Activated CD8-positive, alpha-beta T cell treated with anti-CD3 and anti-CD28 coated beads for 36 hours (primary cell): ENCODE results near the gene ALKBH5. TPM values are rescaled to one million over a fixed set of nuclear protein-coding genes. Genes with fewer than 3 reads are reported as not detected.
"Not testable (repeated sequence)": the region's sequence is repeated elsewhere in the genome, so short reads cannot be mapped to it uniquely, and the experiment has no call there.

Experiments
- ATAC-seq: fragments of 200-7000 bp; cut with Tn5 transposase; one replicate; pipeline ENCODE4 v1.10.0; 2021; ENCODE audit warnings: mild to moderate bottlenecking, moderate library complexity
- CTCF ChIA-PET: fragments of 350-600 bp; sonication (Branson Sonifier 250); formaldehyde crosslinking; loops from one replicate; lab custom pipeline; 2021; ENCODE audit warnings: antibody characterized with exemption; lab: Charles Lee
- POLR2A ChIA-PET: fragments of 350-600 bp; sonication (Branson Sonifier 250); formaldehyde crosslinking; loops from one replicate; lab custom pipeline; 2021; ENCODE audit warnings: antibody characterized with exemption; lab: Charles Lee
- DNase-seq: peaks from one replicate; pipeline ENCODE4 v3.0.0-alpha.2; 2020
- H3K27ac Mint-ChIP-seq: one replicate; pipeline ENCODE4 v1.8.0; 2021; ENCODE audit warnings: mild to moderate bottlenecking, mixed read lengths
- H3K27me3 Mint-ChIP-seq: one replicate; pipeline ENCODE4 v1.8.0; 2021; ENCODE audit warnings: mixed read lengths
- H3K36me3 Mint-ChIP-seq: one replicate; pipeline ENCODE4 v1.8.0; 2021; ENCODE audit warnings: low read depth, mixed read lengths
- H3K4me1 Mint-ChIP-seq: one replicate; pipeline ENCODE4 v1.8.0; 2021; ENCODE audit warnings: low read depth, mixed read lengths
- H3K4me3 Mint-ChIP-seq: one replicate; pipeline ENCODE4 v1.8.0; 2021; ENCODE audit warnings: mild to moderate bottlenecking, moderate library complexity, mixed read lengths
- H3K9me3 Mint-ChIP-seq: one replicate; pipeline ENCODE4 v1.8.0; 2021; ENCODE audit warnings: mixed read lengths
- intact Hi-C: fragments of 100-400 bp; cut with micrococcal nuclease; formaldehyde crosslinking; loops from one replicate; pipeline ENCODE4 v1.10.0; 2022
- total RNA-seq, 2 experiments: library from RNA; stranded (reverse); gene quantifications; one replicate each; pipeline ENCODE4 v1.2.3, GENCODE V29; 2021
- TF ChIP-seq, protein P1 (sequence below): fragments of 200-600 bp; IDR thresholded peaks from one replicate; pipeline ENCODE4 v1.8.0; 2022; ENCODE audit warnings: antibody characterized with exemption, mild to moderate bottlenecking

The ALKBH5 gene
- total RNA-seq, 2 experiments from 2014 or later: 213 to 217 TPM

GRCh38 chr17:18205861-18206260 is 22.2 kb downstream of the ALKBH5 start:
- H3K4me3 Mint-ChIP-seq: no peak overlapping the region
- TF ChIP-seq, protein P1, sequence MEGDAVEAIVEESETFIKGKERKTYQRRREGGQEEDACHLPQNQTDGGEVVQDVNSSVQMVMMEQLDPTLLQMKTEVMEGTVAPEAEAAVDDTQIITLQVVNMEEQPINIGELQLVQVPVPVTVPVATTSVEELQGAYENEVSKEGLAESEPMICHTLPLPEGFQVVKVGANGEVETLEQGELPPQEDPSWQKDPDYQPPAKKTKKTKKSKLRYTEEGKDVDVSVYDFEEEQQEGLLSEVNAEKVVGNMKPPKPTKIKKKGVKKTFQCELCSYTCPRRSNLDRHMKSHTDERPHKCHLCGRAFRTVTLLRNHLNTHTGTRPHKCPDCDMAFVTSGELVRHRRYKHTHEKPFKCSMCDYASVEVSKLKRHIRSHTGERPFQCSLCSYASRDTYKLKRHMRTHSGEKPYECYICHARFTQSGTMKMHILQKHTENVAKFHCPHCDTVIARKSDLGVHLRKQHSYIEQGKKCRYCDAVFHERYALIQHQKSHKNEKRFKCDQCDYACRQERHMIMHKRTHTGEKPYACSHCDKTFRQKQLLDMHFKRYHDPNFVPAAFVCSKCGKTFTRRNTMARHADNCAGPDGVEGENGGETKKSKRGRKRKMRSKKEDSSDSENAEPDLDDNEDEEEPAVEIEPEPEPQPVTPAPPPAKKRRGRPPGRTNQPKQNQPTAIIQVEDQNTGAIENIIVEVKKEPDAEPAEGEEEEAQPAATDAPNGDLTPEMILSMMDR: no peak
- peaks cover under 1% of the 10 kb centered on the region for H3K4me1 Mint-ChIP-seq
- ATAC-seq: no peak
- no peak for DNase-seq
- H3K27me3 Mint-ChIP-seq: no peaks in the 10 kb centered on the region
- peaks cover 40% of the 10 kb centered on the region for H3K36me3 Mint-ChIP-seq
- H3K9me3 Mint-ChIP-seq: no peaks in the 10 kb centered on the region
- intact Hi-C loops: no loop called here
- ChIA-PET CTCF (interaction anchor here (1.0 to 2.8 kb wide), 4 partner anchors 10 to 65 kb away, joined by 3 to 12 read pairs (median 4); partner anchors contain the start of gene ALKBH5), POLR2A (interaction anchor here (1.4 kb wide), 2 partner anchors 9 kb away, joined by 3 read pairs; no protein-coding TSS in a partner anchor)
- H3K27ac Mint-ChIP-seq: peak overlapping the region; percentile 39

DNA sequence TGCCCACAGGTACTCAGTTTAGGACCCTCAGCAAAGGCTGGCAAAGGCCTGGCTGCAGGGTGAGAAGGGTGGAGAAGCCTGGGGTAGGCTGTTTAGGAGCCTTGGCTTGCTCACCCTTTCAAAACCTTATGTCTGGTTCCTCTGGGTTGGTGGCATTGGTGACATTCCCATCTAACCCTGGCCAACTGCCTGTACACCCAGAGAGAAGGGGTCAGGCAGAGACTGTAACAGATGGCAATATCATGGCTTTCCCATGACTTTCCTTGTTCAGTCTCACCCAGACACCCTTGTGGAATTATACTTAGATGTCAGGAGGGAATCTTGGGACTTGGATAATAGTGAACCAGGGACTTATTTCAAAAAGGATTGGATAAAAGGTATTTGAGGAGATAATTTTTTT is 23.3 kb downstream of the ALKBH5 start:
- ATAC-seq (no peak), DNase-seq (no peak)
- ChIA-PET CTCF (interaction anchor here (1.0 to 2.2 kb wide), 2 partner anchors 23 to 66 kb away, joined by 3 to 6 read pairs; partner anchors contain the start of gene ALKBH5), POLR2A (no interaction called here)
- TF ChIP-seq, protein P1: no peak
- Mint-ChIP-seq H3K27me3 (no peaks in the 10 kb centered on the region), H3K9me3 (no peaks in the 10 kb centered on the region), H3K27ac (no peak overlapping the region), H3K4me3 (no peak overlapping the region), H3K36me3 (peaks cover 43% of the 10 kb centered on the region), H3K4me1 (no peaks in the 10 kb centered on the region)
- intact Hi-C loops: no loop called here

- no peak for ATAC-seq
- Mint-ChIP-seq H3K9me3 (no peaks in the 10 kb centered on the region), H3K36me3 (peaks cover 39% of the 10 kb centered on the region), H3K4me1 (no peaks in the 10 kb centered on the region), H3K4me3 (no peak overlapping the region), H3K27me3 (no peaks in the 10 kb centered on the region), H3K27ac (no peak overlapping the region)
- intact Hi-C loops: no loop called here
- no peak for DNase-seq
- CTCF ChIA-PET: interaction anchor here (0.8 to 1.4 kb wide), 2 partner anchors 11 kb away, joined by 3 read pairs; no protein-coding TSS in a partner anchor
- POLR2A ChIA-PET: no interaction called here
- TF ChIP-seq, protein P1: no peak
Measured at GRCh38 chr17:18208092-18208491, 24.5 kb downstream of the ALKBH5 start.

- Mint-ChIP-seq H3K4me1 (no peaks in the 10 kb centered on the region), H3K27ac (no peak overlapping the region), H3K4me3 (no peak overlapping the region), H3K27me3 (no peaks in the 10 kb centered on the region), H3K9me3 (no peaks in the 10 kb centered on the region), H3K36me3 (peaks cover 21% of the 10 kb centered on the region)
- ChIA-PET CTCF (interaction anchor here (6.0 kb wide), 1 partner anchor 71 kb away, joined by 24 read pairs; no protein-coding TSS in a partner anchor), POLR2A (no interaction called here)
- TF ChIP-seq, protein P1: no peak
- ATAC-seq: no peak
- intact Hi-C loops: no loop called here
- DNase-seq: no peak
Measured at GRCh38 chr17:18213666-18214270, 30.1 kb downstream of the ALKBH5 start.

DNA sequence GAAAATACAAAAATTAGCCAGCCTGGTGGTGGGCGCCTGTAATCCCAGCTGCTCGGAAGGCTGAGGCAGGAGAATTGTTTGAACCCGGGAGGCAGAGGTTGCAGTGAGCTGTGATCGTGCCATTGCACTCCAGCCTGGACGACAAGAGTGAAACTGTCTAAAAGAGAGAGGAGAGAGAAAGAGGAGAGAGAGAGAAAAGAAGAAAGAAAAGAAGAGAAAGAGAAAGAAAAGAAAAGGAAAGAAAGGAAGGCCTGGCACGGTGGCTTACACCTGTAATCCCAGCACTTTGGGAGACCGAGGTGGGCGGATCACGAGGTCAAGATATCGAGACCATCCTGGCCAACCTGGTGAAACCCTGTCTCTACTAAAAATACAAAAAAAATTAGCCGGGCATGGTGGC is 33.3 kb downstream of the ALKBH5 start:
- ATAC-seq, POLR2A ChIA-PET, H3K36me3 Mint-ChIP-seq, H3K27me3 Mint-ChIP-seq, H3K4me3 Mint-ChIP-seq, DNase-seq, H3K9me3 Mint-ChIP-seq, H3K4me1 Mint-ChIP-seq, H3K27ac Mint-ChIP-seq: not testable (repeated sequence)
- CTCF ChIA-PET: interaction anchor here (0.7 to 6.0 kb wide), 11 partner anchors 12 to 76 kb away, joined by 3 to 24 read pairs (median 5); no protein-coding TSS in a partner anchor
- intact Hi-C loops: loop anchor here (2.0 kb wide), 1 partner anchor 76 kb away; no protein-coding TSS in a partner anchor
